Lower leg skin (tissue), 3 donors: ENCODE results near the gene GPHA2.

ENCODE experiments used
- CTCF ChIP-seq, 3 donors: fragments of 450-650 bp; IDR thresholded peaks; one replicate each; pipeline ENCODE4 v1.5.1; 2016; ENCODE audit warnings: antibody characterized with exemption in 3 of 3, mild to moderate bottlenecking in 3 of 3, moderate library complexity in 2 of 3
- POLR2A ChIP-seq, 2 donors: fragments of 450-650 bp; IDR thresholded peaks; one replicate each; pipeline ENCODE4 v1.6.1; 2016 to 2017; ENCODE audit warnings: antibody characterized with exemption in 2 of 2, mild to moderate bottlenecking in 1 of 2, moderate library complexity in 1 of 2

GRCh38 chr11:64967375-64967774, 31.7 kb upstream of the GPHA2 start:
- TF ChIP-seq CTCF (IDR thresholded peaks at IDR 0.05): no peak
- no peak for TF ChIP-seq POLR2A (IDR thresholded peaks at IDR 0.05)
